Right lobe of liver (tissue), 4 donors: ENCODE measurements around the gene CARS1.

Experiments used
- CTCF ChIP-seq, 4 donors: fragments of 200-600 bp in 3 of 4; fragments of 450-650 bp in 1 of 4; IDR thresholded peaks; one replicate each; pipeline versions ENCODE4 v1.5.1 to v1.8.0; 2016 to 2022; ENCODE audit warnings: antibody characterized with exemption in 4 of 4, mild to moderate bottlenecking in 2 of 4
- POLR2A ChIP-seq: fragments of 450-650 bp; IDR thresholded peaks from one replicate; pipeline ENCODE4 v1.6.1; 2017; ENCODE audit warnings: antibody characterized with exemption, mild to moderate bottlenecking
- donor health status: DM: no; HTN: no; CAD: no.
- donor health status: DM: no; HTN: no; CAD: no.
- donor health status: DM: no; HTN: yes; CAD: no.

- TF ChIP-seq POLR2A = no peak
- TF ChIP-seq CTCF (IDR thresholded peaks at IDR 0.05) = no peak
These were observed 88.8 kb downstream of the CARS1 start for GRCh38 chr11:2968341-2968900.
